C4-2B (cell line): ENCODE results near the gene FNDC3B.

Experiments
- CTCF ChIP-seq: fragments of 450-650 bp; conservative IDR thresholded peaks from 2 replicates; pipeline ENCODE4 v1.5.1; 2017; ENCODE audit warnings: mild to moderate bottlenecking
- ZFX ChIP-seq: fragments of 450-650 bp; IDR thresholded peaks from 2 replicates; pipeline ENCODE4 v1.6.1; 2017

DNA sequence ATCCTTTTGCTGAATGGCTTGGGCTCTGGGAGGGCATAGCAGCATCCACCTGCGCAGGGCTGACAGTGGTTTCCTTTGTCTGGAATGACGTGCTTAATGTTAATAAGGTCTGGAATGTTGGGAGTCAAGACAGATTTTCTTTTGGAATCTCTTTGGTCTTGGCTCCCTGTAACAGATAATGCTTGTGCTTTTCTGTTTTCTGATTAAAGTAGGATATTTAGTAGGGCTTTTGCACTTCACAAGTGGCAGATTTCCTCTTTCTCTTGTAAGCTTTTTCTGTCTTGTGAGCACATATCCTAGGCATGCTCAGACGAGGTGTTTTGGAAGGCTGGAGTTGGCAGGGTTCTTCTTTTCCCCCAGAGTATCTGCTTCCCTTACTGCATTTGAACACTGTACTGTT is 219.2 kb downstream of the FNDC3B start:
- no peak for TF ChIP-seq CTCF
- TF ChIP-seq ZFX: no peak
